Measurements from ENCODE around the gene COX6B2. TPM values are rescaled to one million over a fixed set of nuclear protein-coding genes. Genes with fewer than 3 reads are reported as not detected.

Gene COX6B2
- total RNA-seq, 1 experiment from 2014 or later, result 3.3 TPM

DNA sequence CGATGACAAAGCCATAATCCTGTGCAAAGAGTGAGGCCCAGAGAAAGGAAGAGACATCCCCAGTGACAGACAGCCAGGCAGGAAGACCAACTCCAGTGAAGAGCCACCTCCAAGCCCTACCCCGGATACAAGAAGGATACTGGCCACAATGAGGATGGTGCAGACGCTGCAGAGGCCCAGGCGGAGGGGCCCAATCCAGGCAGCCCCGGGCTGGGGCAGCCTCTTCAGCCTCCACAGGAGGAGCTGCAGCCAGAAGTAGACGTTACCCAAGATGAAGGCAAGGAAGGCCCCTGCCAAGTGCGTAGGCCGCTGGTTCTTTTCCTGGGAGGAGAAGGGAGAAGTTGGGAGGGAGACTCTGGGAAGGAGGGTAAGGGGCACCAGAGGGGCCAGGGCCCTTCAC lies 37.9 kb downstream of the COX6B2 start:
- H3F3A ChIP-seq (ENCODE audit: insufficient read depth, low read depth), result no peaks in the 10 kb centered on the region; the same call in 1 of the 2 replicates
- no peak overlapping the region for H3K27ac ChIP-seq
- H3K79me2 ChIP-seq (ENCODE audit: low read depth), result no peaks in the 10 kb centered on the region
- H3K9me2 ChIP-seq (ENCODE audit: insufficient read depth), result no peaks in the 10 kb centered on the region
- DNase-seq, result no peak
- no peak overlapping the region for H3K4me3 ChIP-seq
- BruUV-seq (replicated peaks), result no TSS peak
- H3K9me3 ChIP-seq (ENCODE audit: insufficient read depth, low read depth), result no peaks in the 10 kb centered on the region
- no peak overlapping the region for H3K4me2 ChIP-seq
- no peaks in the 10 kb centered on the region for H4K20me1 ChIP-seq (ENCODE audit: insufficient read depth)
- no peaks in the 10 kb centered on the region for H3K4me1 ChIP-seq (replicated peaks; ENCODE audit: insufficient read depth)
- POLR2A ChIA-PET (ENCODE audit: unreplicated experiment), result interaction anchor here (0.6 kb wide), 2 partner anchors 34 to 674 kb away, joined by 3 to 4 read pairs; no protein-coding TSS in a partner anchor
- intact Hi-C loops (cut with micrococcal nuclease; ENCODE audit: unreplicated experiment), result no loop called here
- TF ChIP-seq, protein P1, sequence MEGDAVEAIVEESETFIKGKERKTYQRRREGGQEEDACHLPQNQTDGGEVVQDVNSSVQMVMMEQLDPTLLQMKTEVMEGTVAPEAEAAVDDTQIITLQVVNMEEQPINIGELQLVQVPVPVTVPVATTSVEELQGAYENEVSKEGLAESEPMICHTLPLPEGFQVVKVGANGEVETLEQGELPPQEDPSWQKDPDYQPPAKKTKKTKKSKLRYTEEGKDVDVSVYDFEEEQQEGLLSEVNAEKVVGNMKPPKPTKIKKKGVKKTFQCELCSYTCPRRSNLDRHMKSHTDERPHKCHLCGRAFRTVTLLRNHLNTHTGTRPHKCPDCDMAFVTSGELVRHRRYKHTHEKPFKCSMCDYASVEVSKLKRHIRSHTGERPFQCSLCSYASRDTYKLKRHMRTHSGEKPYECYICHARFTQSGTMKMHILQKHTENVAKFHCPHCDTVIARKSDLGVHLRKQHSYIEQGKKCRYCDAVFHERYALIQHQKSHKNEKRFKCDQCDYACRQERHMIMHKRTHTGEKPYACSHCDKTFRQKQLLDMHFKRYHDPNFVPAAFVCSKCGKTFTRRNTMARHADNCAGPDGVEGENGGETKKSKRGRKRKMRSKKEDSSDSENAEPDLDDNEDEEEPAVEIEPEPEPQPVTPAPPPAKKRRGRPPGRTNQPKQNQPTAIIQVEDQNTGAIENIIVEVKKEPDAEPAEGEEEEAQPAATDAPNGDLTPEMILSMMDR (conservative IDR thresholded peaks at IDR 0.05), result no peak
- TF ChIP-seq EZH2 (IDR thresholded peaks at IDR 0.05; ENCODE audit: low read depth), result no peak
- no peak overlapping the region for H2AFZ ChIP-seq
- CTCF ChIA-PET, result no interaction called here
- H3K27me3 ChIP-seq (ENCODE audit: insufficient read depth, low read depth), result no peaks in the 10 kb centered on the region
- H3K36me3 ChIP-seq (ENCODE audit: low read depth), result no peaks in the 10 kb centered on the region

DNA sequence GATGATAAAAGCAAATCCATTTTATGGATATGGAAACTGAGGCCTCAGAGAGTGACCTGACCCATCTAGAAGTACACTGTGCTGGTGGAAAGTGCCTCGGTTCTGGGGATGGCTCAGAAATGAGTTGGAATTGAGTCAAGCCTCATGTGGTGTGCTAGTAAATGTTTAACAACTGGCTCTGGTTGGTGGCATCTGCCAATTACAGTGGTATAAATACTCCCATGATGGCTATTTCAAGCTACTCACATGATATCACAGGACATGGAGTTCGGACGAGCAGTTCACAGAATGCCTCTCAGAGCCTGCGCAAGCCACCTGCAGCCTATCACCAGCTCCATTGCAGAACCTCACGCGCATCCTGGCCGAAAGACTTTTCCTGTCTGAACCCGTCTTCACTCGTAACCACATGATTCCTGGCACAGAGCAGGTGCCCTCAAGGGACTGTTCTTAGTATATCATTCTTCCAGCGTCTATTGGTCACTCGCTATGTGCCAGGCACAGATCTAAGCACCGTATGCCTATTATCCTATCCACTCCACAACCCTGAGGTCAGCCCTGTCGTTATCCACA lies 38.5 kb downstream of the COX6B2 start:
- BruUV-seq (replicated peaks), result no TSS peak
- POLR2A ChIA-PET (ENCODE audit: unreplicated experiment), result interaction anchor here (0.6 kb wide), 1 partner anchor 675 kb away, joined by 3 read pairs; no protein-coding TSS in a partner anchor
- intact Hi-C loops (cut with micrococcal nuclease; ENCODE audit: unreplicated experiment), result no loop called here
- H3K27me3 ChIP-seq (ENCODE audit: insufficient read depth, low read depth), result no peaks in the 10 kb centered on the region
- no peak for TF ChIP-seq EZH2 (IDR thresholded peaks at IDR 0.05; ENCODE audit: low read depth)
- H4K20me1 ChIP-seq (ENCODE audit: insufficient read depth), result no peaks in the 10 kb centered on the region
- CTCF ChIA-PET, result no interaction called here
- H3K27ac ChIP-seq, result no peak overlapping the region
- no peak overlapping the region for H3K4me2 ChIP-seq
- DNase-seq, result no peak
- H3K36me3 ChIP-seq (ENCODE audit: low read depth), result no peaks in the 10 kb centered on the region
- H3K9me2 ChIP-seq (ENCODE audit: insufficient read depth), result no peaks in the 10 kb centered on the region
- H3K4me1 ChIP-seq (replicated peaks; ENCODE audit: insufficient read depth), result no peaks in the 10 kb centered on the region
- no peak overlapping the region for H3K4me3 ChIP-seq
- no peak overlapping the region for H2AFZ ChIP-seq
- H3F3A ChIP-seq (ENCODE audit: insufficient read depth, low read depth), result no peaks in the 10 kb centered on the region; the same call in 1 of the 2 replicates
- H3K79me2 ChIP-seq (ENCODE audit: low read depth), result no peaks in the 10 kb centered on the region
- no peaks in the 10 kb centered on the region for H3K9me3 ChIP-seq (ENCODE audit: insufficient read depth, low read depth)

DNA sequence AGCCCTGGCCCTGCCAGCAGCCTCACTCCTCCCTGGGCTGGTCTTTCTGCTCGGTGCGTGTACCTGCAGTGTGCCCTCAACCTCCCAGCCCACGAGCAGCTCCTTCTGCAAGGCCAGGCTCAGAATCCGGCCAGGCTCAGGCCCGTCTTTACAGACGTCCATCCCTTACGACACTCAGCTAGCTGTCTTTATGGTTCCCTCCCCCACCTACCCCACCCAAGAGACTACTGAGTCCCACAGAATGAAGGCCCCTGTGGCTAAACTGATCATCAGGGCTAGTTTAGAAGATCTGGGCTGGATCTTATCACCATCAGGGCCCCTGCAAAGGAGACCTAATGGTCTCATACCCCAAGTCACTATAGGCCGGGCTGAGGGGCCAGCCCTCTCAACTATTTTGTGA lies 40.1 kb downstream of the COX6B2 start:
- H3K4me1 ChIP-seq (replicated peaks; ENCODE audit: insufficient read depth), result no peaks in the 10 kb centered on the region
- intact Hi-C loops (cut with micrococcal nuclease; ENCODE audit: unreplicated experiment), result no loop called here
- ChIA-PET POLR2A (ENCODE audit: unreplicated experiment) (no interaction called here), CTCF (interaction anchor here (0.6 kb wide), 1 partner anchor 211 kb away, joined by 6 read pairs; no protein-coding TSS in a partner anchor)
- H3K27me3 ChIP-seq (ENCODE audit: insufficient read depth, low read depth), result no peaks in the 10 kb centered on the region
- H3F3A ChIP-seq (ENCODE audit: insufficient read depth, low read depth), result no peaks in the 10 kb centered on the region; the same call in 1 of the 2 replicates
- TF ChIP-seq EZH2 (IDR thresholded peaks at IDR 0.05; ENCODE audit: low read depth), result no peak
- TF ChIP-seq, protein P1 (conservative IDR thresholded peaks at IDR 0.05), result no peak
- H3K9me2 ChIP-seq (ENCODE audit: insufficient read depth), result no peaks in the 10 kb centered on the region
- H3K9me3 ChIP-seq (ENCODE audit: insufficient read depth, low read depth), result no peaks in the 10 kb centered on the region
- no peak overlapping the region for H3K27ac ChIP-seq
- H4K20me1 ChIP-seq (ENCODE audit: insufficient read depth), result no peaks in the 10 kb centered on the region
- no peak overlapping the region for H3K4me3 ChIP-seq
- no TSS peak for BruUV-seq (replicated peaks)
- H3K79me2 ChIP-seq (ENCODE audit: low read depth), result no peaks in the 10 kb centered on the region
- no peak overlapping the region for H2AFZ ChIP-seq
- H3K36me3 ChIP-seq (ENCODE audit: low read depth), result no peaks in the 10 kb centered on the region
- H3K4me2 ChIP-seq, result no peak overlapping the region
- DNase-seq, result no peak

All from PC-9 (cell line).